K562 (cell line): ENCODE measurements around the gene LRRC61. TPM values are rescaled to one million over a fixed set of nuclear protein-coding genes. Genes with fewer than 3 reads are reported as not detected.

Experiments used
- ATF7 ChIP-seq: fragments of 450-650 bp; IDR thresholded peaks from 2 replicates; pipeline ENCODE4 v1.7.1; 2014; ENCODE audit warnings: mild to moderate bottlenecking, moderate library complexity
- CREB5 ChIP-seq: fragments of 250-450 bp; sonication (Bioruptor Pico); IDR thresholded peaks from 2 replicates; pipeline ENCODE4 v1.5.0; 2020; ENCODE audit warnings: mild to moderate bottlenecking
- KLF1 ChIP-seq: fragments of 450-650 bp; IDR thresholded peaks from 2 replicates; pipeline ENCODE4 v1.6.1; 2016; ENCODE audit warnings: missing genetic modification characterization, missing compliant biosample characterization
- MGA ChIP-seq: fragments of 450-650 bp; IDR thresholded peaks from 2 replicates; pipeline ENCODE4 v1.6.1; 2016; ENCODE audit warnings: mild to moderate bottlenecking, moderate library complexity
- PPARD ChIP-seq: fragments of 250-450 bp; sonication (Bioruptor Pico); IDR thresholded peaks from 2 replicates; pipeline ENCODE4 v1.8.0; 2022; ENCODE audit warnings: inconsistent platforms, mild to moderate bottlenecking, moderate library complexity
- SUPT5H ChIP-seq: fragments of 450-650 bp; IDR thresholded peaks from 2 replicates; pipeline ENCODE4 v1.6.1; 2016
- XRCC4 ChIP-seq: IDR thresholded peaks from one replicate; pipeline ENCODE4 v1.6.1; 2011; ENCODE audit not compliant: insufficient read depth, insufficient read length; ENCODE audit errors: extremely low read depth
- XRCC5 ChIP-seq: fragments of 200-400 bp; formaldehyde crosslinking; IDR thresholded peaks from 2 replicates; pipeline ENCODE4 v1.6.1; 2017; ENCODE audit warnings: low read depth, mild to moderate bottlenecking, low read length
- ZBTB49 ChIP-seq: sonication (generic); formaldehyde crosslinking; IDR thresholded peaks from 2 replicates; pipeline ENCODE4 v1.8.0; 2022; ENCODE audit warnings: missing genetic modification reagents, mild to moderate bottlenecking, borderline replicate concordance
- ZNF398 ChIP-seq: fragments of 250-450 bp; sonication (Bioruptor Pico); IDR thresholded peaks from 2 replicates; pipeline ENCODE4 v1.8.0; 2021; ENCODE audit warnings: moderate library complexity, mild to moderate bottlenecking, inconsistent platforms
- polyA plus RNA-seq, 8 experiments: library from polyadenylated mRNA; depleted of rRNA in 4 of 8; stranded (reverse) in 5 of 8; unstranded in 3 of 8; fragments of >200 nt; fragmentation: Nextera tagmentation in 2 of 8; fragmentation: Illumina TruSeq in 1 of 8; extraction: Ambion mirVana in 2 of 8; extraction: Trizol in 1 of 8; gene quantifications; 2 replicates each; pipeline versions ENCODE4 v1.2.1 to v1.2.3, GENCODE V29; 2011 to 2014; ENCODE audit warnings: inconsistent platforms in 1 of 8, missing spikeins in 1 of 8
- total RNA-seq, 7 experiments: library from RNA; depleted of rRNA in 6 of 7; stranded (reverse); fragments of >200 nt in 6 of 7; fragmentation: Illumina TruSeq in 2 of 7; extraction: Trizol in 2 of 7; gene quantifications; 2 replicates each; pipeline versions ENCODE4 v1.2.1 to v1.2.3, GENCODE V29; 2011 to 2021; ENCODE audit warnings: low replicate concordance in 1 of 7

The LRRC61 gene
- total and polyA plus RNA-seq, 9 of the 15 experiments (the other 6 are each of a cell fraction or from before 2014, with no cell fraction given): 1.3 to 55.2 (median 35.2) TPM

GRCh38 chr7:150373049-150373801 lies 50.1 kb downstream of the LRRC61 start (continued):
- no peak for TF ChIP-seq ZBTB49 (CRISPR knock-in tag)
- no peak for TF ChIP-seq CREB5 (CRISPR knock-in tag)
- TF ChIP-seq XRCC4: no peak
- no peak for TF ChIP-seq ATF7
- no peak for TF ChIP-seq MGA
- no peak for TF ChIP-seq XRCC5
- TF ChIP-seq PPARD (CRISPR knock-in tag): no peak
- no peak for TF ChIP-seq ZNF398
- TF ChIP-seq KLF1 (tag): no peak
- 0 out of 2 replicates have a peak, but pooled peaks have one; percentile 49 for TF ChIP-seq SUPT5H
